PC-3 (cell line): ENCODE data around the gene DMTF1. TPM values are rescaled to one million over a fixed set of nuclear protein-coding genes. Genes with fewer than 3 reads are reported as not detected.
A peak's percentile ranks its signal among the peaks of the same experiment; 100 is the strongest.

ENCODE experiments used
- ATAC-seq: fragments of 200-7000 bp; cut with Tn5 transposase; 2 replicates; pipeline ENCODE4 v1.9.1; 2020; ENCODE audit warnings: mild to moderate bottlenecking, moderate library complexity
- BruUV-seq: library from RNA; stranded (reverse); fragments of 400-500 nt; replicated peaks from 2 replicates; lab custom pipeline; 2021; lab: Mats Ljungman, UMichigan
- CTCF ChIA-PET: fragments of 300-600 bp; sonication (Branson Sonifier 250); formaldehyde crosslinking; loops from one replicate; lab custom pipeline; 2022; ENCODE audit warnings: antibody characterized with exemption; lab: Charles Lee
- POLR2A ChIA-PET: fragments of 300-600 bp; sonication (Branson Sonifier 250); formaldehyde crosslinking; loops from one replicate; lab custom pipeline; 2022; ENCODE audit warnings: antibody characterized with exemption; ENCODE audit not compliant: unreplicated experiment; lab: Charles Lee
- DNase-seq: peaks from one replicate; pipeline ENCODE4 v3.0.0-alpha.2; 2015
- H2AFZ ChIP-seq: fragments of 300-600 bp; sonication (generic); 2 replicates; pipeline ENCODE4 v1.6.0; 2016; ENCODE audit warnings: antibody characterized with exemption, low read length
- H3F3A ChIP-seq: fragments of 300-600 bp; sonication (generic); one replicate; pipeline ENCODE4 v1.6.0; 2017; ENCODE audit warnings: antibody characterized with exemption, low read length, control low read depth, mild to moderate bottlenecking; ENCODE audit not compliant: unreplicated experiment
- H3K27ac ChIP-seq: fragments of 300-600 bp; sonication (generic); 2 replicates; pipeline ENCODE4 v1.5.1; 2016; ENCODE audit warnings: mild to moderate bottlenecking, low read length
- H3K27me3 ChIP-seq: fragments of 300-600 bp; sonication (generic); 2 replicates; pipeline ENCODE4 v1.6.1; 2016; ENCODE audit warnings: low read length, mixed read lengths
- H3K36me3 ChIP-seq: fragments of 300-600 bp; sonication (generic); 2 replicates; pipeline ENCODE4 v1.6.1; 2016; ENCODE audit warnings: low read depth, mixed run types, low read length, mixed read lengths
- H3K4me1 ChIP-seq: fragments of 300-600 bp; sonication (generic); 2 replicates; pipeline ENCODE4 v1.5.1; 2016; ENCODE audit warnings: low read length; ENCODE audit not compliant: insufficient read depth
- H3K4me2 ChIP-seq: fragments of 300-600 bp; sonication (generic); 2 replicates; pipeline ENCODE4 v1.6.0; 2016; ENCODE audit warnings: low read length
- H3K4me3 ChIP-seq: fragments of 300-600 bp; sonication (generic); 2 replicates; pipeline ENCODE4 v1.5.1; 2016; ENCODE audit warnings: mild to moderate bottlenecking, low read length, mixed read lengths
- H3K79me2 ChIP-seq: fragments of 300-600 bp; sonication (generic); 2 replicates; pipeline ENCODE4 v1.6.1; 2017; ENCODE audit warnings: low read length, mixed read lengths
- H3K9ac ChIP-seq: fragments of 300-600 bp; sonication (generic); 2 replicates; pipeline ENCODE4 v1.6.0; 2016; ENCODE audit warnings: mild to moderate bottlenecking, low read length
- H3K9me2 ChIP-seq: fragments of 300-600 bp; sonication (generic); replicated peaks from 2 replicates; pipeline ENCODE4 v1.6.1; 2016; ENCODE audit warnings: mixed run types, low read length, mixed read lengths
- H3K9me3 ChIP-seq: fragments of 300-600 bp; sonication (generic); 2 replicates; pipeline ENCODE4 v1.6.1; 2016; ENCODE audit warnings: low read length, mixed read lengths
- H4K20me1 ChIP-seq: fragments of 300-600 bp; sonication (generic); 2 replicates; pipeline ENCODE4 v1.6.1; 2016; ENCODE audit warnings: low read length, mixed read lengths
- EZH2 ChIP-seq: fragments of 300-600 bp; sonication (generic); IDR thresholded peaks from one replicate; pipeline ENCODE4 v1.6.1; 2017; ENCODE audit warnings: antibody characterized with exemption, mild to moderate bottlenecking, low read length; ENCODE audit not compliant: unreplicated experiment
- EZH2phosphoT487 ChIP-seq: fragments of 300-600 bp; sonication (generic); IDR thresholded peaks from 2 replicates; pipeline ENCODE4 v1.6.1; 2018; ENCODE audit warnings: mild to moderate bottlenecking, antibody characterized with exemption, low read length, borderline replicate concordance
- intact Hi-C: fragments of 100-400 bp; cut with micrococcal nuclease; formaldehyde crosslinking; loops from 2 replicates; pipeline ENCODE4 v1.9.0; 2023
- total RNA-seq: library from RNA; depleted of rRNA; stranded (reverse); fragments of >200 nt; gene quantifications from 2 replicates; pipeline ENCODE4 v1.2.3, GENCODE V29; 2014
- TF ChIP-seq, protein P1 (sequence below): fragments of 300-600 bp; sonication (generic); conservative IDR thresholded peaks from 2 replicates; pipeline ENCODE4 v1.5.1; 2017; ENCODE audit warnings: antibody characterized with exemption, low read depth, mild to moderate bottlenecking, low read length

The DMTF1 gene
- total RNA-seq, 1 experiment from 2014 or later: 43.6 TPM

DNA sequence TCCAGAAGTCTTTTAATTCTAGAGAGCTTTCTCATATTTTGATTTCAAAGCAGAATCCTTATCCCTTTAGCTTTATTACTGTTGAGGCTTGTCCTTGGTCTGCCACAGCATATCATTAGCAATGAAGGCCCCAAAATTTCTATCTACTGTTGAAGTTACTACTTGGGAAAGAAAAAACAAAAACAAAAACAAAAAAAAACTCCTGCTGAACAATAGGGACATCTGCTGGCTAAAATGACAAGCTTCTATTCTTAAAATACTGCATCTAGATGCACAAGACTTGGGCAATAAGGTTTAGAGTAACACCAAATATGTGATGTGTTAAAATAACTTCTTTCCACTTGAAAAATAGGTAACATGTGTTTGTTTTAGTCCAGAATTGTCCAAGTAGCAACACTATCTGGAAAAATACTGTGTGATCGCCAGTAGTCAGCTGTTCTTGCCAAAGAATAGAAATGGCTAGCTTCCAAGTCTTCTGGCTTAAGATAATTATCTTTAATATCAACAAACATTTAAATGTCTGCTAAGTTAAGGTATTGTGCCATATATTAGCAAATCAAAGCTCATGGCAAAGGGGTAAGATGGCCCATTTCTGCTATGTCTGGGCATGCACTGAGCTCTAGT, 3.8 kb upstream of the DMTF1 start:
- Histone ChIP-seq H3K27ac (no peak overlapping the region), H3K27me3 (no peaks in the 10 kb centered on the region), H2AFZ (no peak overlapping the region), H4K20me1 (peaks cover 4% of the 10 kb centered on the region), H3K9ac (no peak overlapping the region), H3K79me2 (peaks cover 8% of the 10 kb centered on the region), H3K9me3 (no peaks in the 10 kb centered on the region), H3K4me1 (peaks cover 9% of the 10 kb centered on the region; the same call in 1 of the 2 replicates), H3K36me3 (no peaks in the 10 kb centered on the region), H3F3A (no peaks in the 10 kb centered on the region), H3K9me2 (no peaks in the 10 kb centered on the region), H3K4me2 (no peak overlapping the region), H3K4me3 (no peak overlapping the region)
- intact Hi-C loops: loop anchor here (1.0 kb wide), 4 partner anchors 88 to 234 kb away; no protein-coding TSS in a partner anchor
- POLR2A ChIA-PET: interaction anchor here (0.6 kb wide), 1 partner anchor 216 kb away, joined by 3 read pairs; no protein-coding TSS in a partner anchor
- TF ChIP-seq, protein P1, sequence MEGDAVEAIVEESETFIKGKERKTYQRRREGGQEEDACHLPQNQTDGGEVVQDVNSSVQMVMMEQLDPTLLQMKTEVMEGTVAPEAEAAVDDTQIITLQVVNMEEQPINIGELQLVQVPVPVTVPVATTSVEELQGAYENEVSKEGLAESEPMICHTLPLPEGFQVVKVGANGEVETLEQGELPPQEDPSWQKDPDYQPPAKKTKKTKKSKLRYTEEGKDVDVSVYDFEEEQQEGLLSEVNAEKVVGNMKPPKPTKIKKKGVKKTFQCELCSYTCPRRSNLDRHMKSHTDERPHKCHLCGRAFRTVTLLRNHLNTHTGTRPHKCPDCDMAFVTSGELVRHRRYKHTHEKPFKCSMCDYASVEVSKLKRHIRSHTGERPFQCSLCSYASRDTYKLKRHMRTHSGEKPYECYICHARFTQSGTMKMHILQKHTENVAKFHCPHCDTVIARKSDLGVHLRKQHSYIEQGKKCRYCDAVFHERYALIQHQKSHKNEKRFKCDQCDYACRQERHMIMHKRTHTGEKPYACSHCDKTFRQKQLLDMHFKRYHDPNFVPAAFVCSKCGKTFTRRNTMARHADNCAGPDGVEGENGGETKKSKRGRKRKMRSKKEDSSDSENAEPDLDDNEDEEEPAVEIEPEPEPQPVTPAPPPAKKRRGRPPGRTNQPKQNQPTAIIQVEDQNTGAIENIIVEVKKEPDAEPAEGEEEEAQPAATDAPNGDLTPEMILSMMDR: peak; percentile 83
- TF ChIP-seq EZH2 (no peak), EZH2phosphoT487 (no peak)
- CTCF ChIA-PET: interaction anchor here (0.6 to 1.4 kb wide), 5 partner anchors 27 to 221 kb away, joined by 3 to 4 read pairs (median 3); no protein-coding TSS in a partner anchor
- no peak for ATAC-seq
- DNase-seq: peak; percentile 67
- BruUV-seq: no TSS peak

DNA sequence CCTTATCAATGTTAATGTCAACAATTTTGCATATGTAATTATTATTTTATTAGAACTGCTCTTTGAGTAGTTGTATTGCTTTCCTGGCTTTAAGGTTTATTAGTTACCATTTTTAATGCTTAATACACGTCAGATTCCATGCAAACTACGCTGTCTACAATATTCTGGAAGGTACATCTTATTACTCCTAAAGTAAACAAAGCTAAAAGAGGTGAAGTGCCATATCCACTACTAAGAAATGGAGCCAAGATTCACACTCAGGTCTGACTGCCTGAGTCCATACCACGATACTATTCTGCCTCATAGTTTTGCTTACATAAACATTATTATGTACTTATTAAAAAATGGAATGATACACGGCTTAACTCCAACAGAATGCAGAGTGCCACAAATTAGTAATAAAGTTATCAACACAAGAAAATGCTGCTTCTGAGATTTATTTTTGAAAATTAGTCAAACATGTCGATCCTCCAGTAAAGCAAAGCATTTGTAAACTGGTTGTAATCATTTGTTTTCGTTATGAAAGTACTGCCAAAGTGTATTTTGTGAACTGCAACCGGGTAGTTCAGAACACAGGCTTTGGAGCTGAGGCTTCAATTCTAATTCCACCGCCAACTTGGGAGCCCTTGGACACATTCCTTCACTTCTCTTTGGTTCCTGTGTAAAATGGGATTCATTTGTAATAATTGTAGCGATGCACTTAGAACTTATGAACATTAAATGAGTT, 1.1 kb upstream of the DMTF1 start:
- BruUV-seq: no TSS peak
- H3F3A ChIP-seq: no peaks in the 10 kb centered on the region
- CTCF ChIA-PET: no interaction called here

More for the DNA sequence above, 1.1 kb upstream of the DMTF1 start:
- peak overlapping the region; percentile 97 for H3K4me3 ChIP-seq
- TF ChIP-seq, protein P1: no peak
- TF ChIP-seq EZH2: no peak
- no peak for TF ChIP-seq EZH2phosphoT487
- H2AFZ ChIP-seq: peak overlapping the region; percentile 90
- no peaks in the 10 kb centered on the region for H3K9me2 ChIP-seq
- POLR2A ChIA-PET: interaction anchor here (1.0 kb wide), 1 partner anchor 92 kb away, joined by 13 read pairs; the partner anchor contains the start of gene ELAPOR2
- peak overlapping the region; percentile 95 for H3K9ac ChIP-seq
- H3K36me3 ChIP-seq: no peaks in the 10 kb centered on the region
- peaks cover 36% of the 10 kb centered on the region for H3K79me2 ChIP-seq
- intact Hi-C loops: loop anchor here (5.0 kb wide), 1 partner anchor 86 kb away; no protein-coding TSS in a partner anchor
- H3K27me3 ChIP-seq: no peaks in the 10 kb centered on the region
- ATAC-seq: no peak
- H3K4me1 ChIP-seq: peaks cover 30% of the 10 kb centered on the region
- no peaks in the 10 kb centered on the region for H3K9me3 ChIP-seq
- no peak for DNase-seq
- peaks cover 29% of the 10 kb centered on the region for H4K20me1 ChIP-seq
- peak overlapping the region; percentile 91 for H3K27ac ChIP-seq
- H3K4me2 ChIP-seq: peak overlapping the region; percentile 88
